ENCODE data around the gene CDKN2AIPNL.

- no peak for TF ChIP-seq CTCF (IDR thresholded peaks at IDR 0.05 in 2 of 3, conservative IDR thresholded peaks at IDR 0.05 in 1 of 3; ENCODE audit: borderline replicate concordance in 1 of 3, insufficient read depth in 1 of 3, low read depth in 2 of 3, low read length in 2 of 3)
- TF ChIP-seq EGR1 (IDR thresholded peaks at IDR 0.05; ENCODE audit: low read depth), result no peak
- TF ChIP-seq EZH2 (IDR thresholded peaks at IDR 0.05), result no peak
- TF ChIP-seq POLR2A (IDR thresholded peaks at IDR 0.05; ENCODE audit: borderline replicate concordance, extremely low read depth, insufficient read depth, insufficient read length), result no peak
- no peak for TF ChIP-seq POLR2AphosphoS5 (IDR thresholded peaks at IDR 0.05; ENCODE audit: low read depth, low read length)
- no peak for TF ChIP-seq MAX (IDR thresholded peaks at IDR 0.05)
- no peak for TF ChIP-seq ZNF274 (IDR thresholded peaks at IDR 0.05; ENCODE audit: low read depth, low read length)
- no peak for TF ChIP-seq ZBTB33 (IDR thresholded peaks at IDR 0.05; ENCODE audit: extremely low read depth, insufficient replicate concordance, low read length)
Observed at GRCh38 chr5:134422791-134423365, 11.2 kb upstream of the CDKN2AIPNL start.
